Measurements from ENCODE around the gene TSPEAR. TPM values are rescaled to one million over a fixed set of nuclear protein-coding genes. Genes with fewer than 3 reads are reported as not detected.
A peak's percentile ranks its signal among the peaks of the same experiment; 100 is the strongest.
"Not testable (repeated sequence)": the region's sequence is repeated elsewhere in the genome, so short reads cannot be mapped to it uniquely, and the experiment has no call there.

TSPEAR gene
- total RNA-seq, 1 experiment from 2014 or later, result 1.8 TPM

DNA sequence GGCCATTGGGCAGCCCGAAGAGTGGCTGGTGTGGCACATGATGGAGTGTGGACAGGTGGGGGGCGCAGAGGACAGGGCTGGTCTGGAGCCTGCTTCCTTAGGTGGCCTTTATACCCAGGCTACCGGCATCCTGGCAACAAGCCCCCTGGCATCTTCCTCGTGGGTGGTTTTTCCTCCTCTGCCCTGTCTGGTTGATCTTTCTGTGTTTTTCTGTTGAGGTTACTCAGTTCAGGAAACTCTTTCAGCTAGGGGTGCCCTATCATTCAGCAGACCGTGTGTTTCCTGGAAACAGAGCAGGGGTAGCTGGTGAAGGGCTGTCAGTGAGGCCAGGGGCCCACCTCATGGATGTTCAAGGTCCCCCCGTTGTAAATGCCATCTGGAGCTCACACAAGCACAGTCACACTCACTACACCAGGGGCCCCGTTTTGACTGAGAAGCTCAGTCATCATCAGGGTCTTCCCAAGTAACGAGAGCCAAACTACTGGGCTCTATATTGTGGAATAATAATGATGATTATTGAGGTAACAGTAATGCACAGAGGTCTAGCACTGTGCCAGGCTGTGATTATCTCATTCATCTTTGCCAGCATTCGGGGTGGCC, 56.7 kb downstream of the TSPEAR start, which contains the start of gene KRTAP12-4:
Gene KRTAP12-4 (minus strand): TSS at position 84 of the 600 bp plus-strand sequence. CDS start 45 bp downstream, at position 39.
- DNase-seq, result no peak
- Histone ChIP-seq H3K4me3 (ENCODE audit: insufficient read depth, low read depth, low read length) (no peak within 1 kb of the TSS), H3K36me3 (replicated peaks; ENCODE audit: control insufficient read depth, insufficient read depth, low read length) (no peaks in the 10 kb centered on the region), H3K27me3 (ENCODE audit: control insufficient read depth, insufficient read depth, low read length) (no peaks in the 10 kb centered on the region)

DNA sequence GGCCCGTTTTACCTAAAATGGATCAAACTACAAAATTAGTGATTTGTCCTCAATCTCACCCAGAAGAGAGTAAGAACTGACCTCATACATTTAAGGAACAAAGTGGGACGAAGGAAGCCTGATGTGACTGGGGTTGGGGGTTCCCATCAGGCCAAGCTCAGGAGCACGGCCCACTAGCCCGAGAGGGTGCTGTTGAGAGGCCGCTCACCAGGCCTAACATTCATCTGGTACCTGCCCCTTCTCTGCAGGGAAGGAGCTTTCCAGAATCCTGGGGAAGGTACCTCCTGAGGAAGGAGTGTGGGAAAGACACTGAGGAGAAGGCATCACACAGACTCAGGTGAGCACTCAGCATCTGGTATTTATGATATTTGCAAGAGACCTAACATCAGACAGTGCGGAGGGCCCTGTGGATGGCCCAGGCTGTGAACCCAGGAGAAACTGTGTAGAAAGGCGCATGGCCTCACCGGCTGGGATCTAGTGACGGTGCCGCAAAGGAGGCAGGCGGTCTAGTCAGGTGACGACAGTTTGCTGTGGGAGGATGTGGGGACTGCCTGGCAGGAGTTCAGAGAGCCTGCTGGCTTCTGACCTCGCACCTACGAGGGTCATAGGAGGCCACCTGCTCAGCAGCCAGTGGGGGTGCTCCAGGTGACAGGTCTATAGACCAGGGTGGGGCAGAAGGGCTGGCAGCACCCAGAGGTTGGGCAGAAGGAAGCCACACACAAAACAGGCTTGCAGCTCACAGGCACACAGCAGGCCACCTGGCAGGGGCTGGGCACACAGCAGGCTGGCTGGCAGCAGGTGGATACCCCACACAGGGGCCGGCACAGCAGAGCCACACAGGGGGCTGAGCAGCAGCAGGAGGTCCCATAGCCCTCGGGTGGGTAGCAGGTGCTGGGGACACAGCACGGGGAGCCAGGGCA, 57.5 kb downstream of the TSPEAR start:
- Histone ChIP-seq H3K27me3 (ENCODE audit: control insufficient read depth, insufficient read depth, low read length) (no peaks in the 10 kb centered on the region), H3K36me3 (replicated peaks; ENCODE audit: control insufficient read depth, insufficient read depth, low read length) (no peaks in the 10 kb centered on the region), H3K4me3 (ENCODE audit: insufficient read depth, low read depth, low read length) (no peak overlapping the region)
- no peak for DNase-seq

GRCh38 chr21:44653123-44653522, 58.2 kb downstream of the TSPEAR start:
- no peaks in the 10 kb centered on the region for H3K36me3 ChIP-seq (replicated peaks; ENCODE audit: control insufficient read depth, insufficient read depth, low read length)
- peak; percentile 76 for DNase-seq

DNA sequence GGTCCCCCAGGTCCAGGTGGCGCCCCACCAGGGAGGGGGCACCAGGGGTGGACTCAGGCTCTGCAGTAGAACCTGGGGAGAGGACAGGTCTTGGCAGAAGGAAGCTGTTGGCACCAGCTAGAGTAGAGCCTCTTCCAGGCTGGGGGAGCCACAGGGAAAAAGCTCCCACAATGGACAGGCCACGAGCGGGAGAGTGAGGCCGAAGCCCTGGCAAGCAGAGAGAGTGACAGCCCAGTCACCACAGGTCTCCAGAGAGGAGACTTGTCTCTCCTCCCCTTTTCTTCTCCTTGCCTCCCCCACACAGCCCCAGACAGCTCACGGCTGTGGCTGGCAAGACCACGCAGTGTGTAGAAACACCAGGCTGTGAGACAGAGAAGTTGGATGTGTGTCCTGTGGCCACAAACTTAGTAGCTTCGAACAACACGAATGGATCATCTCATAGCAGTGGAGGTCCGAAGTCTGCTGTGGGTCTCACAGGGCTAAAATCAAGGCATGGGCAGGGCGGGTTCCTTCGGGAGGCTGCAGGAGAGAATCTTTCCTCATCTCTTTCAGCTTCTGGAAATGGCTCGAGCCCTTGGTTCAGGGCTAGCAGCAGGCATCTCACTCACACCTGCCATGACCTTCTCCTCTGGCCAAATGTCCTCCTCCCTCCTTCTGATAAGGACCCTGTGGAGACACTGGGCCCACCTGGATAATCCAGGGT, 60.2 kb downstream of the TSPEAR start:
- Histone ChIP-seq H3K36me3 (replicated peaks; ENCODE audit: control insufficient read depth, insufficient read depth, low read length) (no peaks in the 10 kb centered on the region), H3K27me3 (ENCODE audit: control insufficient read depth, insufficient read depth, low read length) (no peaks in the 10 kb centered on the region), H3K4me3 (ENCODE audit: insufficient read depth, low read depth, low read length) (no peak overlapping the region)
- DNase-seq, result no peak

More at GRCh38 chr21:44653123-44653522, 58.2 kb downstream of the TSPEAR start:
- Histone ChIP-seq H3K4me3 (ENCODE audit: insufficient read depth, low read depth, low read length) (no peak overlapping the region), H3K27me3 (ENCODE audit: control insufficient read depth, insufficient read depth, low read length) (no peaks in the 10 kb centered on the region)

DNA sequence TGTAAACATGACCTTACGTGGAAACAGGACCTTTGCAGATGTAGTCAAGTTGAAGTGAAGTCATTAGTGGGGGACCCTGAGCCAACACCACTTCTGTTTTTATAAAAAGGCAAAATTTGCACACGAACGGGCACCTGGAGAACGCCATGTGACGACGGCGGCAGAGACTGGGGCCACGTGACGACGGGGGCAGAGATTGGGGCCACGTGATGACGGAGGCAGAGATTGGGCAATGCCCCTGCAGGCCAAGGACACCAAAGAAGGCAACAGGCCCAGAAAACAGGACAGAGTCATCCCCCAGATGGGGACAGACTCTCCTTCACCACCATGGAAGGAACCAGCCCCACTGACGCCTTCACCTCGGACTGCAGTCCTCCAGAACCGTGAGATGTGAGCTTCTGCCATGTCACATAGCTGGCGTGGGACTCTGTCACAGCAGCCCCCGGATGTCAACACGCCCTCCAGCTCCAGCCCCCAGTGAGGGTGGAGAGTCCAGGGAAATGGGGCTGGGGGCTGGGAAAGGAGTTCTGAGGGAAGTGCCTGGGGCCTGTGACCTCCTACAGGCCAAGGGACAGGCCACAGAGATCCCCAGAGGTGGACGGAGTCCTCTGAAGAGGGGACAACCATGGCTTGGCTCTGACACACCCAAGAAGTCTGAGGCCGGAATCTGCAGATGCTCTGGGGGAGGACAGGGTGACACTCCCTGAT, 61.0 kb downstream of the TSPEAR start:
- H3K36me3 ChIP-seq (replicated peaks; ENCODE audit: control insufficient read depth, insufficient read depth, low read length), result no peaks in the 10 kb centered on the region
- H3K27me3 ChIP-seq (ENCODE audit: control insufficient read depth, insufficient read depth, low read length), result no peaks in the 10 kb centered on the region
- DNase-seq, result no peak
- H3K4me3 ChIP-seq (ENCODE audit: insufficient read depth, low read depth, low read length), result no peak overlapping the region

- no peak overlapping the region for H3K4me3 ChIP-seq (ENCODE audit: insufficient read depth, low read depth, low read length)
- no peaks in the 10 kb centered on the region for H3K27me3 ChIP-seq (ENCODE audit: control insufficient read depth, insufficient read depth, low read length)
- DNase-seq, result no peak
- no peaks in the 10 kb centered on the region for H3K36me3 ChIP-seq (replicated peaks; ENCODE audit: control insufficient read depth, insufficient read depth, low read length)
Observed at GRCh38 chr21:44649521-44650100, 61.8 kb downstream of the TSPEAR start.

GRCh38 chr21:44648557-44649311, 62.6 kb downstream of the TSPEAR start:
- H3K4me3 ChIP-seq (ENCODE audit: insufficient read depth, low read depth, low read length), result no peak overlapping the region
- H3K36me3 ChIP-seq (replicated peaks; ENCODE audit: control insufficient read depth, insufficient read depth, low read length), result no peaks in the 10 kb centered on the region
- H3K27me3 ChIP-seq (ENCODE audit: control insufficient read depth, insufficient read depth, low read length), result no peaks in the 10 kb centered on the region

DNA sequence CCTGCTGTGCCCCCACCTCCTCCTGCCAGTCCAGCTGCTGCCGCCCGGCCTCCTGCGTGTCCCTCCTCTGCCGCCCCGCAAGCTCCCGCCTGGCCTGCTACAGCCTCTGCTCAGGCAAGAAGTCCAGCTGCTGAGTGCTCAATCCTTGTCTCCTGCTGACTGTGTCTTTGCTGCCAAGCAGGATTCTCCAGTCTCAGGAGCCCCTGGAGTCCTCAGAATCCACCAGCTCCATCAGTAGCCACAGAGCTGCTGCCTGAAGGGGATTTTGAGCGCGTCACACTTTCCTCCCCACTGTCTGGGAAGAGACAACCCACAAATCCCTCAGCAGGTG, 64.2 kb downstream of the TSPEAR start:
- peak; percentile 57 for DNase-seq
- H3K4me3 ChIP-seq (ENCODE audit: insufficient read depth, low read depth, low read length), result no peak overlapping the region
- no peaks in the 10 kb centered on the region for H3K27me3 ChIP-seq (ENCODE audit: control insufficient read depth, insufficient read depth, low read length)
- H3K36me3 ChIP-seq (replicated peaks; ENCODE audit: control insufficient read depth, insufficient read depth, low read length), result no peaks in the 10 kb centered on the region

More at GRCh38 chr21:44648557-44649311, 62.6 kb downstream of the TSPEAR start:
- DNase-seq, result peak; percentile 61

GRCh38 chr21:44646366-44647221, 64.8 kb downstream of the TSPEAR start, which contains the start of gene KRTAP10-11:
Gene KRTAP10-11, plus strand, starts transcription at chr21:44646414. Its CDS starts 45 bp downstream, at chr21:44646459.
- not testable (repeated sequence) for H3K36me3 ChIP-seq (replicated peaks; ENCODE audit: control insufficient read depth, insufficient read depth, low read length); DNase-seq; H3K27me3 ChIP-seq (ENCODE audit: control insufficient read depth, insufficient read depth, low read length); H3K4me3 ChIP-seq (ENCODE audit: insufficient read depth, low read depth, low read length)

DNA sequence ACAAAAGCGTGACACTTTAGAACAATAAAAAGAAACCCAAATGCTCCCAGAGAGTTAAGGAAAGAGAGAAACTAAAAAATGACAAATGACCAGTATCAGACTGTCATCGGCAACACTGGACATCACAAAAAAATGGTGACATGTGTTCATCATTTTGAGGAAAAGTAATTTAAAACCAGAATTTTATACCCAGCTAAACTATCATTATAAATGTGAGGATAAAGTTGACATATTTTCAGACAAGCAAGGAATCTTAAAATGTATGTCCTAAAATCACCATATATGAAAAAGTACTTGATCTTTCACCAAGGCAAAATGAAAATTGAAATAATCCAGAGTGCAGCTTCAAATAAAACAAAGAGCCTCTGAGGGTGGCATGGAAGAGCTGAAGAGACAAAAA, 66.5 kb downstream of the TSPEAR start:
- DNase-seq, result no peak
- no peaks in the 10 kb centered on the region for H3K36me3 ChIP-seq (replicated peaks; ENCODE audit: control insufficient read depth, insufficient read depth, low read length)

DNA sequence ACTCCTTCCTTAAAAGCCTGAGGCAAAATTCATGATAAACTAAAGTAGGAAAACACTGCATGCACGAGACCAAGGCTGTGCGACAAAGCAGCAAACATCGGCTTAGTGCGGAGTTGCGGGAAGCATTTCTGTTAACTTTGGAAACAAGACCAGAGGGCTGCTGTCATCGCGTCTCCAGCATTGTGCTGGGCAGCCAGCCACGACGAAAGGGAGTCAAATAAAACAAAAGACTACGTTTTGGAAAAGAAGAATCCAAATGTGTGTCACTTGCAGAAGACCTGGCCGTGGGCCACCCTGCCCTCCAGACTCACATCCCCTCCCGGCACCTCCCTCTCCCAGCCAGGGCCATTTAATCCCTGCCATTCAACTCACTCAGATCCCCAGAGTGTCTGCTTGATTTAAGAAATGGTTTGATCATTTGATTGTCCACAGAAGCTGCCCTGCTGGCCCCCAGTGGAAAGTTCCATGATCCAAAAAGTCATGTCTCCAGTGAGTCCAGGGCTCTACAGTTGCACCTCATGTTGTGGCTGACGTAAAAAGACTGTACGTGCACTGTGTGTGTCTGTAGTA, 67.5 kb downstream of the TSPEAR start:
- DNase-seq, result no peak
- Histone ChIP-seq H3K27me3 (ENCODE audit: control insufficient read depth, insufficient read depth, low read length) (no peaks in the 10 kb centered on the region), H3K36me3 (replicated peaks; ENCODE audit: control insufficient read depth, insufficient read depth, low read length) (no peaks in the 10 kb centered on the region), H3K4me3 (ENCODE audit: insufficient read depth, low read depth, low read length) (no peak overlapping the region)

More for the DNA sequence above, 66.5 kb downstream of the TSPEAR start:
- H3K4me3 ChIP-seq (ENCODE audit: insufficient read depth, low read depth, low read length), result no peak overlapping the region
- H3K27me3 ChIP-seq (ENCODE audit: control insufficient read depth, insufficient read depth, low read length), result no peaks in the 10 kb centered on the region

DNA sequence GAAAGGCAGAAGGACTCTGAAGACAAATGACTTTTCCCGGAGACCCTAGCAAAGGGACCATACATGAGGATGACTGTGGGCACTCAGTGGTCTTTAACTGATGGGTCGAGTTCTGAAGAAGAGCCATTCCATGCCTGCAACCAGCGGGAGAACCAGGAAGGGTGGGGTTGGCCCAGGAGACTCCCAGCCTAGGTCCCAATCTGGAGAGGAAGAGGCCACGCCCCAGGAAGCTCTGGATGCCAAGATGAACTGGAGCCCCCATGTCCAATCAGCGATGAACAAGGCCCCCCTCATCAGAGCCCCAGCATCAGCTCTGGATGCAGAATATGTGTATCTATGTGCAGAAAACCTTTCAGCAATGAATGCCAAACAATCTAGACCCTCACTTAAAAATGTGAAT, 70.6 kb downstream of the TSPEAR start:
- no peaks in the 10 kb centered on the region for H3K27me3 ChIP-seq (ENCODE audit: control insufficient read depth, insufficient read depth, low read length)
- no peaks in the 10 kb centered on the region for H3K36me3 ChIP-seq (replicated peaks; ENCODE audit: control insufficient read depth, insufficient read depth, low read length)
- no peak overlapping the region for H3K4me3 ChIP-seq (ENCODE audit: insufficient read depth, low read depth, low read length)
- DNase-seq, result no peak
